Breast epithelium (tissue), 3 donors: ENCODE data around the gene HOXB9.

Experiments
- POLR2AphosphoS5 ChIP-seq, 3 donors: sonication (generic); formaldehyde crosslinking; IDR thresholded peaks; one replicate each; pipeline ENCODE4 v1.6.1; 2017; ENCODE audit warnings: antibody characterized with exemption in 3 of 3
- TF ChIP-seq, protein P1 (sequence below), 3 donors: fragments of 450-650 bp; IDR thresholded peaks; one replicate each; pipeline ENCODE4 v1.5.1; 2016 to 2017; ENCODE audit warnings: antibody characterized with exemption in 3 of 3, mild to moderate bottlenecking in 3 of 3, moderate library complexity in 3 of 3

DNA sequence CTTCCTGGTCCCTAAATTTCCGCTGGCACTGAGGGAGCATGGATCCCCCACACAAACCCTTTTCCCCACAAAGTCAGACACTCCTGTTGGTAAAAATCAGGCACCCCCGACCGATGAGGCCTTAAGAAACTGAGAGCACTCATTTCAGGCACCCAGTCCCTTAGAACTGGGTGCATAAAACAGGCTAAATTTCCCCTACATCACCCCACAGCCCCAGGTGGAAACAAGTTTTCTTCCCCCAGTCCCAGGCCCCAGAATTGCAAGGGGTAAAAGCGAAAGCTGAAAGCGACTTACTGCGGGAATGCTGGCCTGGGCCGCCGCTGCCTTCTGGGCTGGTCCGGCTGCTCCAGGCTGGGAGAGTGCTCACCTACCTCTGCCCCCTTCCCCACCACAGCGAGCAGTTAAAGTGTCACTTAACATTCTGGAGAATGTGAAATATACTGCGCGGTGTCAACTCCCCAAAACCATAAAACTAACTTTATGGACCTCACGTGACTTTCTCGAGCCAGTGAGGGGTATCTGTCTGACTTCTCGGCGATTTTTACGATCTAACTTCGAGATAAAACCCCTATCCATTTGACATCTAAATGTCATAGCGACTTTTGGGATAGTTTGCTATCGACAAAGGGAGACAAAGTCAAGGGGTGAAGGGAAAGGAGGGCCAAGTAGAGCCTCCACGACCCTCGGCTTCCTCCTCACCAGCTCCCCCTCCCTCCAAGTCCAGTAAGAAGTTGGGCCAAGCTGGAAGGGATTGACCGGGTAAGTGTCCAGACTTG lies 36.1 kb downstream of the HOXB9 start, which contains the start of gene HOXB3:
- TF ChIP-seq, protein P1, sequence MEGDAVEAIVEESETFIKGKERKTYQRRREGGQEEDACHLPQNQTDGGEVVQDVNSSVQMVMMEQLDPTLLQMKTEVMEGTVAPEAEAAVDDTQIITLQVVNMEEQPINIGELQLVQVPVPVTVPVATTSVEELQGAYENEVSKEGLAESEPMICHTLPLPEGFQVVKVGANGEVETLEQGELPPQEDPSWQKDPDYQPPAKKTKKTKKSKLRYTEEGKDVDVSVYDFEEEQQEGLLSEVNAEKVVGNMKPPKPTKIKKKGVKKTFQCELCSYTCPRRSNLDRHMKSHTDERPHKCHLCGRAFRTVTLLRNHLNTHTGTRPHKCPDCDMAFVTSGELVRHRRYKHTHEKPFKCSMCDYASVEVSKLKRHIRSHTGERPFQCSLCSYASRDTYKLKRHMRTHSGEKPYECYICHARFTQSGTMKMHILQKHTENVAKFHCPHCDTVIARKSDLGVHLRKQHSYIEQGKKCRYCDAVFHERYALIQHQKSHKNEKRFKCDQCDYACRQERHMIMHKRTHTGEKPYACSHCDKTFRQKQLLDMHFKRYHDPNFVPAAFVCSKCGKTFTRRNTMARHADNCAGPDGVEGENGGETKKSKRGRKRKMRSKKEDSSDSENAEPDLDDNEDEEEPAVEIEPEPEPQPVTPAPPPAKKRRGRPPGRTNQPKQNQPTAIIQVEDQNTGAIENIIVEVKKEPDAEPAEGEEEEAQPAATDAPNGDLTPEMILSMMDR (IDR thresholded peaks at IDR 0.05): no peak
- TF ChIP-seq POLR2AphosphoS5 (IDR thresholded peaks at IDR 0.05): no peak
